Nephron progenitor cell (in vitro differentiated cells): Measurements from ENCODE around the gene TMEM72.

Experiments
- DNase-seq: peaks from one replicate; pipeline ENCODE4 v3.0.0; 2021
- H3K27ac Mint-ChIP-seq: 2 replicates; pipeline ENCODE4 v1.8.0; 2021; ENCODE audit warnings: mild to moderate bottlenecking, moderate library complexity, mixed read lengths
- H3K27me3 Mint-ChIP-seq: 2 replicates; pipeline ENCODE4 v1.8.0; 2021; ENCODE audit warnings: mild to moderate bottlenecking, low read depth, mixed read lengths; ENCODE audit not compliant: poor library complexity
- H3K36me3 Mint-ChIP-seq: 2 replicates; pipeline ENCODE4 v1.8.0; 2021; ENCODE audit warnings: low read depth, mixed read lengths
- H3K4me1 Mint-ChIP-seq: 2 replicates; pipeline ENCODE4 v1.8.0; 2021; ENCODE audit warnings: mixed read lengths
- H3K4me3 Mint-ChIP-seq: 2 replicates; pipeline ENCODE4 v1.8.0; 2021; ENCODE audit warnings: mild to moderate bottlenecking, moderate library complexity, mixed read lengths
- H3K9me3 Mint-ChIP-seq: 2 replicates; pipeline ENCODE4 v1.8.0; 2021; ENCODE audit warnings: mild to moderate bottlenecking, moderate library complexity, mixed read lengths
- TF ChIP-seq, protein P1 (sequence below): fragments of 200-600 bp; sonication (generic); IDR thresholded peaks from 2 replicates; pipeline ENCODE4 v1.5.0; 2021; ENCODE audit warnings: antibody characterized with exemption

TMEM72 gene

DNA sequence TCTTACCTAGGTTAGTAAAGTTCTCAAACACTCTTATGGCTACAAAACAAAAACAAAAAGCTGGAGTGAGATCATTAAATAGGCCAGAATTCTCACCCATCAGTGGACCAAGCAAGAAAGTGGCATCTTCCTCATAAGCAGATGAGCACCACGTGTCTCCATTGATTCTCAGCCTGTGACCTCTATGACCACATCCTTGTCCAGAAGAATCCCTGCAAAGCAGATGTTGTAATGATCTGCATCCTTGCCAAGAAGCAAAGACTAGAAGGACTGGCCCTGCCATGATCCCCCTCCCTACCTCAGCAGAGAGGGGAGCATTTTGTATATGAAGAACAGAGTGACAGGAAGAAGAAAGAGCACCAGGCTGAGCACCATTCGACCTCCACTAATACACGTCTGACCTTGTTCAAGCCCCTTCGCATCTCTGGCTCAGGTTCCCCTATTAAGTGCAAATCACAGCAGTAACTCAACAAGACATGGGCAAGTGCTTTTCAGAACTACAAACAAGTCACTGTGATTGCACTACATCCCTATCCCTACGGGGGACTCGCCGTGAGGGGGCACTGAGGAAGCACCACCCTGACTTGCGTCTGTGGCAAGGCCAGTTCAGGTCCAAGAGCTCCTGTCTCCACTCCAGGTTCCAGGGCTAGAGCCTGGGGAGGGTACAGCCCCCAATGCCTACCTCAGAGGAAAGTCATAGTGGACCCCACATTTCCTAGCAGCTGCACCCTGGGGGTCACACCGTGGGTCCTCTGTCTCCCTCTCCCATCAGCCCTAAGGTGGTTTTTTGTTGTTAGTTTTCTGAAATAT, 26.3 kb downstream of the TMEM72 start:
- no peak overlapping the region for H3K4me3 Mint-ChIP-seq
- no peak for DNase-seq
- peaks cover 13% of the 10 kb centered on the region for H3K36me3 Mint-ChIP-seq
- TF ChIP-seq, protein P1, sequence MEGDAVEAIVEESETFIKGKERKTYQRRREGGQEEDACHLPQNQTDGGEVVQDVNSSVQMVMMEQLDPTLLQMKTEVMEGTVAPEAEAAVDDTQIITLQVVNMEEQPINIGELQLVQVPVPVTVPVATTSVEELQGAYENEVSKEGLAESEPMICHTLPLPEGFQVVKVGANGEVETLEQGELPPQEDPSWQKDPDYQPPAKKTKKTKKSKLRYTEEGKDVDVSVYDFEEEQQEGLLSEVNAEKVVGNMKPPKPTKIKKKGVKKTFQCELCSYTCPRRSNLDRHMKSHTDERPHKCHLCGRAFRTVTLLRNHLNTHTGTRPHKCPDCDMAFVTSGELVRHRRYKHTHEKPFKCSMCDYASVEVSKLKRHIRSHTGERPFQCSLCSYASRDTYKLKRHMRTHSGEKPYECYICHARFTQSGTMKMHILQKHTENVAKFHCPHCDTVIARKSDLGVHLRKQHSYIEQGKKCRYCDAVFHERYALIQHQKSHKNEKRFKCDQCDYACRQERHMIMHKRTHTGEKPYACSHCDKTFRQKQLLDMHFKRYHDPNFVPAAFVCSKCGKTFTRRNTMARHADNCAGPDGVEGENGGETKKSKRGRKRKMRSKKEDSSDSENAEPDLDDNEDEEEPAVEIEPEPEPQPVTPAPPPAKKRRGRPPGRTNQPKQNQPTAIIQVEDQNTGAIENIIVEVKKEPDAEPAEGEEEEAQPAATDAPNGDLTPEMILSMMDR = no peak
- peaks cover 23% of the 10 kb centered on the region for H3K27me3 Mint-ChIP-seq
- H3K27ac Mint-ChIP-seq = no peak overlapping the region
- H3K9me3 Mint-ChIP-seq = peaks cover 32% of the 10 kb centered on the region
- H3K4me1 Mint-ChIP-seq = peaks cover 19% of the 10 kb centered on the region

DNA sequence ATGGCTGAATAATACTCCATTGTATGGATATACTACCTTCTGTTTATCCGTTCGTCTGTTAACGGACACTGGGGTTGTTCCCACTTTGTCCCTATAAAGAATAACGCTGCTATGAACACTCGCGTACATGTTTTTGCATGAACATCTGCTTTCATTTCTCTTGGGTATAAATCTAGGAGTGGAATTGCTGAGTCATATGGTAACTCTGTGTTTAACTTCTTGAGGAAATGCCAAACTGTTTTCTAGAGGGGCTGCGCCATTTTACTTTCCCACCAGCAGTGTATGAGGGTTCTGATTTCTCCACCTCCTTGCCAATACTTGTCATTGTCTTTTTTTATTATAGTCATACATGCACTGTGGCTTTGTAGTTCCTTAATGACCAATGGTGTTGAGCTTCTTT, 27.8 kb downstream of the TMEM72 start:
- TF ChIP-seq, protein P1 = no peak
- Mint-ChIP-seq H3K27ac (no peak overlapping the region), H3K36me3 (peaks cover 22% of the 10 kb centered on the region), H3K9me3 (peaks cover 43% of the 10 kb centered on the region), H3K27me3 (peaks cover 21% of the 10 kb centered on the region), H3K4me3 (no peak overlapping the region), H3K4me1 (peaks cover 18% of the 10 kb centered on the region)
- no peak for DNase-seq

DNA sequence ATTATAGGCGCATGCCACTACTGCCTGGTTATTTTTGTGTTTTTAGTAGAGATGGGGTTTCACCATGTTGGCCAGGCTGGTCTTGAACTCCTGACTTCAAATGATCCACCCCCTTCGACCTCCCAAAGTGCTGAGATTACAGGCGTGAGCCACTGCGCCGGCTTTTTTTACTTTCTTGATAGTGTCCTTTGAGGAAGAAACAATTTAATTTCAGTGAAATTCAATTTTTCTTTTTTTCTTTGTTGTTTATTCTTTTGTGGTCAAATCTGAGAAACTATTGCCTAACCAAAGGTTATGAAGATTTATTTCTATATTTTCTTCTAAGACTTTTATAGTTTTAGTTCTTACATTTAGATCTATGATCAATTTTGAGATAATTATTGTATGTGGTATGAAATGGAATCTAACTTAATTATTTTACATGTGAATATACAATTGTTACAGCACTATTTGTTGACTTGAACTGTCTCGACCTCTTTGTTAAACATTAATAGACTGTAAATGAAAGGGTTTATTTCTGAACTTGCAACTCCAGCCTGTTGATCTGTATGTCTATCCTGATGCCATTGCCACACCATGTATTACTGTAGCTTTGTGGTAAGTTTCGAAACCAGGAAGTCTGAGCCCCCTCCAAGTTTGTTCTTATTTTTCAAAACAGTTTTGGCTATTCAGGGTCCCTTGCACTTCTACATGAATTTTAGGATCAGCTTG, 28.7 kb downstream of the TMEM72 start:
- H3K36me3 Mint-ChIP-seq = peaks cover 31% of the 10 kb centered on the region
- H3K4me3 Mint-ChIP-seq = no peak overlapping the region
- peaks cover 19% of the 10 kb centered on the region for H3K27me3 Mint-ChIP-seq
- no peak overlapping the region for H3K27ac Mint-ChIP-seq
- no peak for DNase-seq
- H3K9me3 Mint-ChIP-seq = peaks cover 51% of the 10 kb centered on the region
- peaks cover 14% of the 10 kb centered on the region for H3K4me1 Mint-ChIP-seq
- TF ChIP-seq, protein P1 = no peak

DNA sequence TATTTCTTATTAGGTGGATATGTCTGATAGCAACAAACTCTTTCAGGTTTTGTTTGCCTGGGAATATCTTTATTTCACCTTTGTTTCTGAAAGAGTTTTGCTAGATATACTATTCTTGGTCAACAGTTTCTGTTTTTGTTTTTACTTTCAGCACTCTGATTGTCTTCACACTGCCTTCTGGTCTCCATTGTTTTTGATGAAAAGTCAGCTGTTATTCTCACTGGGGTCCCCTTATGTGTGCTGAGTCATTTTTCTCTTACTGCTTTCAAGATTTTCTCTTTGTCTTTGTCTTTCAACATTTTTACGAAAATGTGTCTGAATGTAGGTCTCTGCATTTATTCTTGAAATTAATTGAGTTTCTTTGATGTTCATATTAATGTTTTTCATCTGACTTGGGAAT, 33.2 kb downstream of the TMEM72 start:
- DNase-seq = no peak
- Mint-ChIP-seq H3K4me1 (peaks cover 9% of the 10 kb centered on the region), H3K36me3 (peaks cover 35% of the 10 kb centered on the region), H3K4me3 (no peak overlapping the region), H3K9me3 (peaks cover 59% of the 10 kb centered on the region), H3K27ac (no peak overlapping the region), H3K27me3 (peaks cover 6% of the 10 kb centered on the region)
- TF ChIP-seq, protein P1 = no peak

DNA sequence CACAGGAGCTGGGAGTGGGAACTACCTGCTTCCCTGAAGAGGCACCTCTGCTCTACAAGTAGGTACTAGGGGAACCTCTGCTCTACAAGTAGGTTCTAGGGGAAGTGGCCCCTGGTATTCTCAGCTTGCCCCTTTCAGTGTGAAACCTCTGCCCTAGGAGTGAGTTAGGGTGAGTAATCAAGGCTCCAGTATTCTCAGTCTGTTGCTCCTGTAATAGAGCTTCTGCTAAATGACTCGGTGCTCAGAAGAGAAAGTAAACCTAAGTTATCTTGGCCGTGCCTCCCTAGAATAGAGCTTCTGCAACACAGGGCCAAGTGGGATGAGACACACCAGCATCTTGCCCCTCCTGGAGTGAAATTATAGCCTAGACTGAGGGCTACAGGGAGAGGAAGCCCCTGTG, 35.1 kb downstream of the TMEM72 start:
- peaks cover 9% of the 10 kb centered on the region for H3K27me3 Mint-ChIP-seq
- no peak overlapping the region for H3K27ac Mint-ChIP-seq
- peaks cover 44% of the 10 kb centered on the region for H3K9me3 Mint-ChIP-seq
- DNase-seq = no peak
- peaks cover 11% of the 10 kb centered on the region for H3K4me1 Mint-ChIP-seq
- H3K4me3 Mint-ChIP-seq = no peak overlapping the region
- H3K36me3 Mint-ChIP-seq = peaks cover 29% of the 10 kb centered on the region
- TF ChIP-seq, protein P1 = no peak
